Sigmoid colon (tissue), 7 donors: Measurements from ENCODE around the gene MAPK13. TPM values are rescaled to one million over a fixed set of nuclear protein-coding genes. Genes with fewer than 3 reads are reported as not detected.

Experiments
- DNase-seq: peaks from one replicate; pipeline ENCODE4 v3.0.0-alpha.2; 2019
- H3K27ac ChIP-seq, 4 donors: fragments of 200-600 bp; sonication (generic); one replicate each; pipeline ENCODE4 v1.5.1; 2016 to 2019; ENCODE audit warnings: mild to moderate bottlenecking in 1 of 4
- H3K27me3 ChIP-seq, 3 donors: fragments of 200-600 bp; sonication (generic); one replicate each; pipeline ENCODE4 v1.5.1; 2019; ENCODE audit warnings: mild to moderate bottlenecking in 1 of 3
- H3K36me3 ChIP-seq, 4 donors: fragments of 200-600 bp; sonication (generic); one replicate each; pipeline ENCODE4 v1.5.1; 2016 to 2019
- H3K4me1 ChIP-seq, 4 donors: fragments of 200-600 bp; sonication (generic); one replicate each; pipeline ENCODE4 v1.5.1; 2017 to 2019
- H3K4me3 ChIP-seq, 4 donors: fragments of 200-600 bp; sonication (generic); one replicate each; pipeline ENCODE4 v1.5.1; 2017 to 2019; ENCODE audit warnings: mild to moderate bottlenecking in 2 of 4, moderate library complexity in 1 of 4
- H3K9me3 ChIP-seq, 4 donors: fragments of 200-600 bp in 3 of 4; sonication (generic) in 3 of 4; one replicate each; pipeline versions ENCODE4 v1.5.1 to v1.6.1; 2013 to 2019
- CTCF ChIP-seq, 4 experiments: fragments of 450-650 bp in 3 of 4; fragments of 200-600 bp in 1 of 4; IDR thresholded peaks; one replicate each; pipeline ENCODE4 v1.5.1; 2016 to 2019; ENCODE audit warnings: antibody characterized with exemption in 4 of 4, mild to moderate bottlenecking in 3 of 4, moderate library complexity in 2 of 4
- EP300 ChIP-seq, 4 donors: sonication (generic); formaldehyde crosslinking; IDR thresholded peaks; one replicate each; pipeline ENCODE4 v1.6.1; 2017; ENCODE audit warnings: antibody characterized with exemption in 4 of 4
- POLR2A ChIP-seq, 2 donors: fragments of 450-650 bp; IDR thresholded peaks; one replicate each; pipeline ENCODE4 v1.6.1; 2016; ENCODE audit warnings: antibody characterized with exemption in 2 of 2, mild to moderate bottlenecking in 2 of 2, moderate library complexity in 2 of 2
- POLR2AphosphoS5 ChIP-seq, 4 donors: sonication (generic); formaldehyde crosslinking; IDR thresholded peaks; one replicate each; pipeline ENCODE4 v1.6.1; 2017; ENCODE audit warnings: antibody characterized with exemption in 4 of 4
- WGBS, 2 donors: extraction: QIAGEN DNeasy Blood & Tissue Kit; methylation state at CpG; one replicate each; pipeline ENCODE4 v1.1.7; 2013; 5-methylcytosine and 5-hydroxymethylcytosine counted together
- intact Hi-C: fragments of 100-400 bp; cut with DNase I; formaldehyde crosslinking; loops from one replicate; pipeline ENCODE4 v1.15.1; 2023
- polyA plus RNA-seq, 3 donors: library from polyadenylated mRNA; stranded (reverse); fragments of 200-250 nt; gene quantifications; one replicate each; pipeline ENCODE4 v1.2.3, GENCODE V29; 2013
- total RNA-seq, 4 donors: library from RNA; depleted of rRNA; stranded (reverse); fragments of >200 nt; gene quantifications; one replicate each; pipeline ENCODE4 v1.1.0, GENCODE V29; 2016
- donor health status: healthy with polysubstance abuse.
- donor health status: Bipolar disorder and iron deficiency.
- donor health status: healthy.

Gene MAPK13
- total and polyA plus RNA-seq, 7 donors, result 1.8 to 159 (median 3.6) TPM

GRCh38 chr6:36155662-36156061, 25.3 kb downstream of the MAPK13 start:
- intact Hi-C loops, result no loop called here
- Histone ChIP-seq H3K36me3 (no peaks in the 10 kb centered on the region), H3K4me3 (no peak overlapping the region), H3K27me3 (no peaks in the 10 kb centered on the region), H3K9me3 (no peaks in the 10 kb centered on the region), H3K4me1 (no peaks in the 10 kb centered on the region), H3K27ac (no peak overlapping the region)
- 95 to 97% methylated on average over 2 of the region's 2 CpGs for WGBS, 2 donors
- TF ChIP-seq POLR2A (IDR thresholded peaks at IDR 0.05) (no peak), CTCF (IDR thresholded peaks at IDR 0.05) (no peak), EP300 (IDR thresholded peaks at IDR 0.05) (no peak), POLR2AphosphoS5 (IDR thresholded peaks at IDR 0.05) (no peak)
- no peak for DNase-seq

- WGBS, 2 donors, result 92 to 96% methylated on average over 4 of the region's 4 CpGs
- Histone ChIP-seq H3K27ac (no peak overlapping the region), H3K36me3 (no peaks in the 10 kb centered on the region), H3K27me3 (no peaks in the 10 kb centered on the region), H3K4me3 (no peak overlapping the region), H3K9me3 (no peaks in the 10 kb centered on the region), H3K4me1 (no peaks in the 10 kb centered on the region)
- no peak for DNase-seq
- TF ChIP-seq POLR2A (IDR thresholded peaks at IDR 0.05), result no peak
- TF ChIP-seq EP300 (IDR thresholded peaks at IDR 0.05), result no peak
- TF ChIP-seq POLR2AphosphoS5 (IDR thresholded peaks at IDR 0.05), result no peak
- TF ChIP-seq CTCF (IDR thresholded peaks at IDR 0.05), result no peak
- intact Hi-C loops, result no loop called here
Measured at GRCh38 chr6:36160147-36160760, 29.9 kb downstream of the MAPK13 start.

- intact Hi-C loops, result no loop called here
- no peaks in the 10 kb centered on the region for H3K27me3 ChIP-seq
- no peaks in the 10 kb centered on the region for H3K36me3 ChIP-seq
- WGBS, 2 donors, result 90 to 94% methylated on average over 2 of the region's 2 CpGs
- H3K9me3 ChIP-seq, result no peaks in the 10 kb centered on the region
- DNase-seq, result no peak
- TF ChIP-seq POLR2AphosphoS5 (IDR thresholded peaks at IDR 0.05) (no peak), POLR2A (IDR thresholded peaks at IDR 0.05) (no peak), CTCF (IDR thresholded peaks at IDR 0.05) (no peak)
- H3K4me3 ChIP-seq, result no peak overlapping the region
- H3K27ac ChIP-seq, result no peak overlapping the region
- no peaks in the 10 kb centered on the region for H3K4me1 ChIP-seq
Measured at GRCh38 chr6:36169023-36170007, 39.0 kb downstream of the MAPK13 start.

- no peak for TF ChIP-seq EP300 (IDR thresholded peaks at IDR 0.05)
- no peak for TF ChIP-seq POLR2A (IDR thresholded peaks at IDR 0.05)
- no peak for TF ChIP-seq CTCF (IDR thresholded peaks at IDR 0.05)
- TF ChIP-seq POLR2AphosphoS5 (IDR thresholded peaks at IDR 0.05), result no peak
- Histone ChIP-seq H3K4me3 (no peak overlapping the region), H3K27ac (no peak overlapping the region), H3K4me1 (no peaks in the 10 kb centered on the region), H3K36me3 (no peaks in the 10 kb centered on the region), H3K9me3 (no peaks in the 10 kb centered on the region), H3K27me3 (no peaks in the 10 kb centered on the region)
- intact Hi-C loops, result no loop called here
- no peak for DNase-seq
- WGBS, 2 donors, result 99% methylated on average over 2 of the region's 2 CpGs
Measured at GRCh38 chr6:36170704-36171103, 40.4 kb downstream of the MAPK13 start.
